K562 (cell line): ENCODE measurements around the gene OSCP1. TPM values are rescaled to one million over a fixed set of nuclear protein-coding genes. Genes with fewer than 3 reads are reported as not detected.

Experiments
- ATAC-seq: fragments of 200-7000 bp; cut with Tn5 transposase; 3 replicates; pipeline ENCODE4 v1.9.1; 2020; ENCODE audit warnings: moderate library complexity
- BruUV-seq: library from RNA; stranded (reverse); fragments of 400-500 nt; replicated peaks from 2 replicates; lab custom pipeline; 2021; lab: Mats Ljungman, UMichigan
- CTCF ChIA-PET: fragments of 300-600 bp; formaldehyde crosslinking; extraction: SDS; loops from one replicate; lab custom pipeline; 2021; ENCODE audit warnings: low intra/inter-chr PET ratio; lab: Yijun Ruan, JAX
- POLR2A ChIA-PET: fragments of 300-600, 350-650 bp; sonication (Branson Sonifier 250); formaldehyde crosslinking; extraction: SDS; loops from one replicate; lab custom pipeline; 2021; ENCODE audit warnings: antibody characterized with exemption, inconsistent platforms; lab: Yijun Ruan, JAX
- DNase-seq, 4 experiments: peaks; one replicate each; pipeline versions ENCODE4 v3.0.0 to v3.0.0-alpha.2; 2011 to 2018; ENCODE audit warnings: low spot score in 3 of 4, mixed read lengths in 3 of 4; ENCODE audit errors: extremely low read depth in 1 of 4
- FAIRE-seq: peaks from 2 replicates; lab custom pipeline; 2011; peaks lifted over from hg19 to GRCh38; lab: Jason Lieb, UNC
- H2AFZ ChIP-seq: 2 replicates; pipeline ENCODE4 v1.6.0; 2011; ENCODE audit warnings: low read depth, low read length, control low read depth, inconsistent platforms
- H3K27ac ChIP-seq: fragments of 200-600 bp; 3 replicates; pipeline ENCODE4 v1.8.0; 2011; ENCODE audit warnings: low read depth, mild to moderate bottlenecking, control low read depth, inconsistent platforms, low read length, moderate library complexity, mixed read lengths; ENCODE audit errors: extremely low read depth
- H3K27me3 ChIP-seq, 2 experiments: fragments of 300-600 bp in 1 of 2; 2 replicates in 1 of 2; 3 replicates in 1 of 2; pipeline versions ENCODE4 v1.6.0 to v1.8.0; 2011; ENCODE audit warnings: inconsistent platforms in 2 of 2, low read length in 2 of 2, mild to moderate bottlenecking in 1 of 2, mixed read lengths in 1 of 2, moderate library complexity in 1 of 2; ENCODE audit not compliant: control insufficient read depth in 2 of 2, insufficient read depth in 2 of 2
- H3K36me3 ChIP-seq: fragments of 300-600 bp; 3 replicates; pipeline ENCODE4 v1.8.0; 2011; ENCODE audit warnings: mild to moderate bottlenecking, low read length, inconsistent platforms; ENCODE audit not compliant: control insufficient read depth, insufficient read depth
- H3K4me1 ChIP-seq, 2 experiments: fragments of 200-600 bp in 1 of 2; replicated peaks in 1 of 2; 2 replicates in 1 of 2; 3 replicates in 1 of 2; pipeline versions ENCODE4 v1.5.1 to v1.8.0; 2011; ENCODE audit warnings: inconsistent platforms in 2 of 2, low read length in 2 of 2, mild to moderate bottlenecking in 1 of 2, mixed read lengths in 1 of 2, moderate library complexity in 1 of 2; ENCODE audit not compliant: control insufficient read depth in 2 of 2, insufficient read depth in 2 of 2
- H3K4me2 ChIP-seq: 2 replicates; pipeline ENCODE4 v1.6.1; 2011; ENCODE audit warnings: low read length, control low read depth, inconsistent platforms, mixed read lengths; ENCODE audit not compliant: insufficient read depth
- H3K4me3 ChIP-seq: fragments of 200-600 bp; sonication (generic), shearing (Covaris generic); 2 replicates; pipeline ENCODE4 v1.5.1; 2016; ENCODE audit warnings: control low read depth, inconsistent platforms
- H3K79me2 ChIP-seq: fragments of 200-600 bp; 3 replicates; pipeline ENCODE4 v1.8.0; 2011; ENCODE audit warnings: low read length, inconsistent platforms; ENCODE audit not compliant: control insufficient read depth, insufficient read depth
- H3K9ac ChIP-seq, 2 experiments: 2 replicates each; pipeline versions ENCODE4 v1.6.0 to v1.6.1; 2011; ENCODE audit warnings: low read depth in 2 of 2, low read length in 2 of 2, control low read depth in 1 of 2, inconsistent platforms in 1 of 2, mild to moderate bottlenecking in 1 of 2, mixed read lengths in 1 of 2; ENCODE audit not compliant: insufficient read depth in 1 of 2
- H3K9me1 ChIP-seq: one replicate; pipeline ENCODE4 v1.6.0; 2011; ENCODE audit warnings: inconsistent platforms, mild to moderate bottlenecking, low read length, moderate library complexity; ENCODE audit not compliant: control insufficient read depth, insufficient read depth
- H3K9me3 ChIP-seq: replicated peaks from 2 replicates; pipeline ENCODE4 v1.5.1; 2011; ENCODE audit warnings: low read depth, low read length, inconsistent platforms; ENCODE audit not compliant: control insufficient read depth, insufficient read depth
- H4K20me1 ChIP-seq: replicated peaks from 2 replicates; pipeline ENCODE4 v1.6.1; 2011; ENCODE audit warnings: low read length, inconsistent platforms, mixed read lengths; ENCODE audit not compliant: control insufficient read depth, insufficient read depth
- CEBPB ChIP-seq: fragments of 450-650 bp; IDR thresholded peaks from 2 replicates; pipeline ENCODE4 v1.6.1; 2016; ENCODE audit warnings: missing genetic modification characterization, missing compliant biosample characterization
- CREB3L1 ChIP-seq: fragments of 450-650 bp; IDR thresholded peaks from 2 replicates; pipeline ENCODE4 v1.6.1; 2014; ENCODE audit warnings: low read depth, mild to moderate bottlenecking, moderate library complexity, borderline replicate concordance
- CXXC5 ChIP-seq: fragments of 250-450 bp; sonication (Bioruptor Pico); IDR thresholded peaks from 2 replicates; pipeline ENCODE4 v1.8.0; 2022; ENCODE audit warnings: inconsistent platforms, mild to moderate bottlenecking, moderate library complexity
- ELF4 ChIP-seq: fragments of 450-650 bp; formaldehyde crosslinking; IDR thresholded peaks from 2 replicates; pipeline ENCODE4 v1.4.0; 2022; ENCODE audit warnings: missing genetic modification characterization
- NCOA1 ChIP-seq: fragments of 450-650 bp; IDR thresholded peaks from 2 replicates; pipeline ENCODE4 v1.6.1; 2016; ENCODE audit warnings: low read depth
- OTX1 ChIP-seq: fragments of 450-650 bp; formaldehyde crosslinking; IDR thresholded peaks from 2 replicates; pipeline ENCODE4 v1.4.0; 2022; ENCODE audit warnings: mild to moderate bottlenecking
- TSHZ1 ChIP-seq: fragments of 250-450 bp; sonication (Bioruptor Pico); IDR thresholded peaks from 2 replicates; pipeline ENCODE4 v1.4.0; 2020; ENCODE audit warnings: mild to moderate bottlenecking, moderate library complexity
- ZBTB9 ChIP-seq: fragments of 450-650 bp; formaldehyde crosslinking; IDR thresholded peaks from 2 replicates; pipeline ENCODE4 v1.4.0; 2020; ENCODE audit warnings: mild to moderate bottlenecking, moderate library complexity
- ZC3H11A ChIP-seq: IDR thresholded peaks from 2 replicates; pipeline ENCODE4 v1.6.1; 2012; ENCODE audit warnings: low read depth, low read length, improper control_type of control experiment
- ZNF24 ChIP-seq: fragments of 450-650 bp; IDR thresholded peaks from 2 replicates; pipeline ENCODE4 v1.6.1; 2016
- WGBS: fragments of 100-300 bp; shearing (Covaris generic); methylation state at CpG from one replicate; pipeline ENCODE4 v1.1.6; 2016; ENCODE audit warnings: low coverage, mixed read lengths; ENCODE audit not compliant: insufficient coverage; ENCODE audit errors: missing lambda C conversion rate; 5-methylcytosine and 5-hydroxymethylcytosine counted together
- in situ Hi-C: fragments of 300-500 bp; cut with MboI; formaldehyde crosslinking; loops from 4 replicates; pipeline ENCODE4 v1.15.0; 2018; ENCODE audit warnings: inconsistent platforms, mixed read lengths
- intact Hi-C: fragments of 100-400 bp; cut with micrococcal nuclease; formaldehyde crosslinking; loops from 2 replicates; pipeline ENCODE4 v1.14.2; 2022
- polyA plus RNA-seq, 8 experiments: library from polyadenylated mRNA; depleted of rRNA in 4 of 8; stranded (reverse) in 5 of 8; unstranded in 3 of 8; fragments of >200 nt; fragmentation: Nextera tagmentation in 2 of 8; fragmentation: Illumina TruSeq in 1 of 8; extraction: Ambion mirVana in 2 of 8; extraction: Trizol in 1 of 8; gene quantifications; 2 replicates each; pipeline versions ENCODE4 v1.2.1 to v1.2.3, GENCODE V29; 2011 to 2014; ENCODE audit warnings: inconsistent platforms in 1 of 8, missing spikeins in 1 of 8
- total RNA-seq, 7 experiments: library from RNA; depleted of rRNA in 6 of 7; stranded (reverse); fragments of >200 nt in 6 of 7; fragmentation: Illumina TruSeq in 2 of 7; extraction: Trizol in 2 of 7; gene quantifications; 2 replicates each; pipeline versions ENCODE4 v1.2.1 to v1.2.3, GENCODE V29; 2011 to 2021; ENCODE audit warnings: low replicate concordance in 1 of 7

OSCP1 gene
- total and polyA plus RNA-seq, 9 of the 15 experiments (the other 6 are each of a cell fraction or from before 2014, with no cell fraction given) = 0.15 to 0.40 (median 0.33) TPM; not detected in 5

GRCh38 chr1:36383240-36383639 is 67.0 kb downstream of the OSCP1 start:
- H3K9ac ChIP-seq = peak overlapping the region in 1 of 2 experiments; percentile 78; a peak in 2 of 4 replicates

GRCh38 chr1:36382669-36383068 is 67.6 kb downstream of the OSCP1 start:
- no TSS peak for BruUV-seq
- CTCF ChIA-PET = no interaction called here
- no peak for FAIRE-seq
- H3K9me1 ChIP-seq = peaks cover 8% of the 10 kb centered on the region
- intact Hi-C loops = no loop called here
- no peak overlapping the region for H3K27ac ChIP-seq
- no peak overlapping the region for H2AFZ ChIP-seq
- H3K9ac ChIP-seq = no peak overlapping the region
- H3K9me3 ChIP-seq = no peaks in the 10 kb centered on the region
- POLR2A ChIA-PET = interaction anchor here (0.6 to 9.7 kb wide), 5 partner anchors 13 to 276 kb away, joined by 3 to 315 read pairs (median 5); partner anchors contain the start of gene LSM10
- H3K4me3 ChIP-seq = no peak overlapping the region
- peaks cover 38% of the 10 kb centered on the region for H3K36me3 ChIP-seq
- WGBS = 95% methylated on average over 4 of the region's 4 CpGs
- peaks cover 84% of the 10 kb centered on the region for H3K79me2 ChIP-seq
- no peak for ATAC-seq
- in situ Hi-C loops = no loop called here
- no peaks in the 10 kb centered on the region for H3K27me3 ChIP-seq
- peaks cover 24% of the 10 kb centered on the region; the same call in 1 of the 2 replicates for H4K20me1 ChIP-seq
- DNase-seq = no peak
- no peak overlapping the region for H3K4me2 ChIP-seq
- peaks cover 28% of the 10 kb centered on the region in 2 experiments for H3K4me1 ChIP-seq
- TF ChIP-seq CREB3L1 (no peak), TSHZ1 (CRISPR knock-in tag) (no peak), ZC3H11A (no peak), OTX1 (CRISPR knock-in tag) (no peak), NCOA1 (no peak), ZNF24 (no peak), ZBTB9 (no peak), CEBPB (tag) (peak; percentile 38; the same call in 1 of the 2 replicates), ELF4 (no peak)

More at GRCh38 chr1:36383240-36383639, 67.0 kb downstream of the OSCP1 start:
- intact Hi-C loops (no loop called here), in situ Hi-C loops (no loop called here)
- Histone ChIP-seq H3K4me1 (peaks cover 29 to 33% of the 10 kb centered on the region in 2 experiments), H3K27ac (no peak overlapping the region), H3K79me2 (peaks cover 78% of the 10 kb centered on the region), H3K9me3 (no peaks in the 10 kb centered on the region), H3K4me3 (no peak overlapping the region), H3K9me1 (peaks cover 8% of the 10 kb centered on the region), H3K4me2 (peak overlapping the region; percentile 32; the same call in 1 of the 2 replicates), H2AFZ (no peak overlapping the region), H3K36me3 (peaks cover 37% of the 10 kb centered on the region), H3K27me3 (no peaks in the 10 kb centered on the region), H4K20me1 (peaks cover 24% of the 10 kb centered on the region; the same call in 1 of the 2 replicates)
- ATAC-seq (no peak), DNase-seq (no peak), FAIRE-seq (no peak)
- ChIA-PET POLR2A (interaction anchor here (0.9 to 9.7 kb wide), 4 partner anchors 14 to 29 kb away, joined by 3 to 315 read pairs (median 6); partner anchors contain the start of gene LSM10), CTCF (no interaction called here)
- BruUV-seq = no TSS peak
- 83% methylated on average over 4 of the region's 4 CpGs for WGBS
- TF ChIP-seq ZNF24 = no peak
- TF ChIP-seq CXXC5 (CRISPR knock-in tag) = 0 out of 2 replicates have a peak, but pooled peaks have one; percentile 27
